HCT116 (cell line): ENCODE results near the gene GCAT. TPM values are rescaled to one million over a fixed set of nuclear protein-coding genes. Genes with fewer than 3 reads are reported as not detected.

ENCODE experiments used
- ATAC-seq: fragments of 200-7000 bp; cut with Tn5 transposase; 2 replicates; pipeline ENCODE4 v1.9.1; 2020; ENCODE audit warnings: mild to moderate bottlenecking, moderate library complexity
- BruUV-seq: library from RNA; stranded (reverse); fragments of 400-500 nt; replicated peaks from 2 replicates; lab custom pipeline; 2021; lab: Mats Ljungman, UMichigan
- CTCF ChIA-PET: fragments of 300-600 bp; sonication (Branson Sonifier 250); formaldehyde crosslinking; loops from one replicate; lab custom pipeline; 2021; ENCODE audit warnings: antibody characterized with exemption; lab: Charles Lee
- POLR2A ChIA-PET: fragments of 300-600, 350-600 bp; sonication (Branson Sonifier 250); formaldehyde crosslinking; loops from one replicate; lab custom pipeline; 2021; ENCODE audit warnings: antibody characterized with exemption; lab: Charles Lee
- RAD21 ChIA-PET, 2 experiments: fragments of 300-600 bp; sonication (Branson Sonifier 250); formaldehyde crosslinking; loops; one replicate each; lab custom pipeline; 2023; ENCODE audit warnings: low total read pairs in 2 of 2; ENCODE audit not compliant: uncharacterized antibody in 2 of 2, unreplicated experiment in 2 of 2, low non-redundant PET in 1 of 2; lab: Charles Lee
- DNase-seq: peaks from one replicate; pipeline ENCODE4 v3.0.0-alpha.2; 2010; ENCODE audit warnings: low read depth, low spot score
- H2AFZ ChIP-seq: fragments of 200-600 bp; shearing (Covaris generic), sonication (generic); 2 replicates; pipeline ENCODE4 v1.6.1; 2017; ENCODE audit warnings: low read depth, mixed run types, mixed read lengths, antibody characterized with exemption, low read length; ENCODE audit not compliant: poor library complexity, severe bottlenecking
- H3K27ac ChIP-seq: 2 replicates; pipeline ENCODE4 v1.5.1; 2012; ENCODE audit warnings: low read depth, low read length
- H3K27me3 ChIP-seq: fragments of 200-600 bp; sonication (generic); 2 replicates; pipeline ENCODE4 v1.6.1; 2016; ENCODE audit warnings: mixed run types, low read length, mixed read lengths; ENCODE audit not compliant: insufficient read depth
- H3K36me3 ChIP-seq, 2 experiments: fragments of 200-500 bp in 1 of 2; fragments of 200-600 bp in 1 of 2; sonication (Bioruptor generic) in 1 of 2; sonication (generic) in 1 of 2; 2 replicates each; pipeline versions ENCODE4 v1.5.1 to v1.6.1; 2014 to 2016; ENCODE audit warnings: low read length in 2 of 2, inconsistent platforms in 1 of 2, mixed read lengths in 1 of 2, mixed run types in 1 of 2; ENCODE audit not compliant: insufficient read depth in 2 of 2, control insufficient read depth in 1 of 2
- H3K4me1 ChIP-seq, 2 experiments: fragments of 200-600 bp in 1 of 2; sonication (generic) in 1 of 2; 2 replicates each; pipeline versions ENCODE4 v1.5.1 to v1.6.1; 2012 to 2017; ENCODE audit warnings: low read length in 2 of 2, inconsistent platforms in 1 of 2, mild to moderate bottlenecking in 1 of 2, mixed read lengths in 1 of 2, mixed run types in 1 of 2, moderate library complexity in 1 of 2; ENCODE audit not compliant: insufficient read depth in 2 of 2, control insufficient read depth in 1 of 2
- H3K4me2 ChIP-seq: fragments of 200-600 bp; sonication (generic); 2 replicates; pipeline ENCODE4 v1.6.1; 2017; ENCODE audit warnings: mixed run types, low read length, mixed read lengths
- H3K4me3 ChIP-seq, 2 experiments: fragments of 200-600 bp in 1 of 2; sonication (generic) in 1 of 2; replicated peaks in 1 of 2; 2 replicates each; pipeline ENCODE4 v1.5.1; 2011 to 2016; ENCODE audit warnings: low read length in 2 of 2, control low read depth in 1 of 2, low read depth in 1 of 2, mild to moderate bottlenecking in 1 of 2, mixed read lengths in 1 of 2, mixed run types in 1 of 2
- H3K79me2 ChIP-seq: fragments of 200-600 bp; sonication (generic); 2 replicates; pipeline ENCODE4 v1.6.1; 2017; ENCODE audit warnings: mild to moderate bottlenecking, mixed run types, low read length, moderate library complexity, mixed read lengths; ENCODE audit not compliant: insufficient read depth
- H3K9ac ChIP-seq: fragments of 200-600 bp; sonication (generic); 2 replicates; pipeline ENCODE4 v1.6.1; 2016; ENCODE audit warnings: low read length, mixed read lengths
- H3K9me2 ChIP-seq: fragments of 200-600 bp; sonication (generic), shearing (Covaris generic); 2 replicates; pipeline ENCODE4 v1.6.1; 2017; ENCODE audit warnings: mixed run types, mild to moderate bottlenecking, moderate library complexity; ENCODE audit not compliant: insufficient read depth
- H3K9me3 ChIP-seq, 2 experiments: fragments of 200-500 bp in 1 of 2; fragments of 200-600 bp in 1 of 2; sonication (Bioruptor generic) in 1 of 2; sonication (generic) in 1 of 2; 2 replicates each; pipeline ENCODE4 v1.6.1; 2014 to 2017; ENCODE audit warnings: low read length in 2 of 2, mixed read lengths in 2 of 2, inconsistent platforms in 1 of 2, low read depth in 1 of 2, mild to moderate bottlenecking in 1 of 2, mixed run types in 1 of 2, moderate library complexity in 1 of 2; ENCODE audit not compliant: control insufficient read depth in 1 of 2, insufficient read depth in 1 of 2
- H4K20me1 ChIP-seq: fragments of 200-600 bp; sonication (generic), shearing (Covaris generic); 2 replicates; pipeline ENCODE4 v1.6.1; 2017; ENCODE audit warnings: mixed run types, mild to moderate bottlenecking, moderate library complexity; ENCODE audit not compliant: insufficient read depth
- ELF1 ChIP-seq: IDR thresholded peaks from 2 replicates; pipeline ENCODE4 v1.6.1; 2012; ENCODE audit warnings: low read depth, borderline replicate concordance
- EZH2 ChIP-seq: fragments of 200-600 bp; sonication (generic); IDR thresholded peaks from 2 replicates; pipeline ENCODE4 v1.6.1; 2017; ENCODE audit warnings: antibody characterized with exemption, mixed run types
- EZH2phosphoT487 ChIP-seq: fragments of 200-600 bp; IDR thresholded peaks from 2 replicates; pipeline ENCODE4 v1.6.1; 2018; ENCODE audit warnings: antibody characterized with exemption, borderline replicate concordance
- SP1 ChIP-seq: IDR thresholded peaks from 2 replicates; pipeline ENCODE4 v1.6.1; 2012; ENCODE audit warnings: low read depth
- ZFX ChIP-seq: fragments of 450-650 bp; IDR thresholded peaks from 2 replicates; pipeline ENCODE4 v1.6.1; 2017
- intact Hi-C: fragments of 100-400 bp; cut with micrococcal nuclease; formaldehyde crosslinking; loops from 2 replicates; pipeline ENCODE4 v1.10.0; 2022
- total RNA-seq: library from RNA; stranded (reverse); gene quantifications from one replicate; pipeline ENCODE4 v1.2.1, GENCODE V29; 2021; ENCODE audit not compliant: unreplicated experiment
- TF ChIP-seq, protein P1 (sequence below): IDR thresholded peaks from 2 replicates; pipeline ENCODE4 v1.6.1; 2012; ENCODE audit warnings: low read depth
- TF ChIP-seq, protein P2 (sequence below): IDR thresholded peaks from 2 replicates; pipeline ENCODE4 v1.6.1; 2011; ENCODE audit warnings: mild to moderate bottlenecking, low read length, moderate library complexity; ENCODE audit not compliant: insufficient replicate concordance; ENCODE audit errors: extremely low read depth

GCAT gene
- total RNA-seq, 1 experiment from 2014 or later, result 88.7 TPM

DNA sequence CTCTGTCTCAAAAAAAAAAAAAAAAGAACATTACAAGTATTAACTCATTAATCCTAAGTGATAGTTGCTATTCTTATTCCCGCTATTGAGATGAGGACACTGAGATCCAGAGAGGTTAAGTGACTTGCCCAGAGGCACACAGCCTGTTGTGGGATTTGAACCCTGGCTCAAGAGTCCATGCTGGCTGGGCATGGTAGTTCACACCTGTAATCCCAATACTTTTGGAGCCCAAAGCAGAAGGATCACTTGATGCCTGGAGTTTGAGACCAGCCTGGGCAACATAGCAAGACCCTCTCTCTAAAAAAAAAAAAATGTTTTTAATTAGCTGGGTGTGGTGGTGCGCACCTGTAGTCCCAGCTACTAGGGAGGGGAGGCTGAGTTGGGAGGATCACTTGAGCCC is 4.1 kb downstream of the GCAT start:
- ATAC-seq (no peak), DNase-seq (no peak)
- Histone ChIP-seq H3K9me3 (no peaks in the 10 kb centered on the region), H3K9me2 (no peaks in the 10 kb centered on the region), H4K20me1 (no peaks in the 10 kb centered on the region), H3K27me3 (no peaks in the 10 kb centered on the region), H3K4me2 (no peak overlapping the region), H3K27ac (no peak overlapping the region), H3K9ac (no peak overlapping the region), H3K36me3 (peaks cover 5 to 15% of the 10 kb centered on the region in 2 experiments; a peak in 3 of 4 replicates), H3K79me2 (peaks cover 34% of the 10 kb centered on the region), H3K4me3 (no peak overlapping the region), H3K4me1 (peaks cover 2 to 24% of the 10 kb centered on the region in 2 experiments; a peak in 2 of 4 replicates), H2AFZ (no peak overlapping the region)
- ChIA-PET CTCF (no interaction called here), RAD21 (no interaction called here), POLR2A (no interaction called here)
- BruUV-seq, result no TSS peak
- intact Hi-C loops, result no loop called here
- TF ChIP-seq, protein P1, sequence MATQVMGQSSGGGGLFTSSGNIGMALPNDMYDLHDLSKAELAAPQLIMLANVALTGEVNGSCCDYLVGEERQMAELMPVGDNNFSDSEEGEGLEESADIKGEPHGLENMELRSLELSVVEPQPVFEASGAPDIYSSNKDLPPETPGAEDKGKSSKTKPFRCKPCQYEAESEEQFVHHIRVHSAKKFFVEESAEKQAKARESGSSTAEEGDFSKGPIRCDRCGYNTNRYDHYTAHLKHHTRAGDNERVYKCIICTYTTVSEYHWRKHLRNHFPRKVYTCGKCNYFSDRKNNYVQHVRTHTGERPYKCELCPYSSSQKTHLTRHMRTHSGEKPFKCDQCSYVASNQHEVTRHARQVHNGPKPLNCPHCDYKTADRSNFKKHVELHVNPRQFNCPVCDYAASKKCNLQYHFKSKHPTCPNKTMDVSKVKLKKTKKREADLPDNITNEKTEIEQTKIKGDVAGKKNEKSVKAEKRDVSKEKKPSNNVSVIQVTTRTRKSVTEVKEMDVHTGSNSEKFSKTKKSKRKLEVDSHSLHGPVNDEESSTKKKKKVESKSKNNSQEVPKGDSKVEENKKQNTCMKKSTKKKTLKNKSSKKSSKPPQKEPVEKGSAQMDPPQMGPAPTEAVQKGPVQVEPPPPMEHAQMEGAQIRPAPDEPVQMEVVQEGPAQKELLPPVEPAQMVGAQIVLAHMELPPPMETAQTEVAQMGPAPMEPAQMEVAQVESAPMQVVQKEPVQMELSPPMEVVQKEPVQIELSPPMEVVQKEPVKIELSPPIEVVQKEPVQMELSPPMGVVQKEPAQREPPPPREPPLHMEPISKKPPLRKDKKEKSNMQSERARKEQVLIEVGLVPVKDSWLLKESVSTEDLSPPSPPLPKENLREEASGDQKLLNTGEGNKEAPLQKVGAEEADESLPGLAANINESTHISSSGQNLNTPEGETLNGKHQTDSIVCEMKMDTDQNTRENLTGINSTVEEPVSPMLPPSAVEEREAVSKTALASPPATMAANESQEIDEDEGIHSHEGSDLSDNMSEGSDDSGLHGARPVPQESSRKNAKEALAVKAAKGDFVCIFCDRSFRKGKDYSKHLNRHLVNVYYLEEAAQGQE, result no peak
- TF ChIP-seq EZH2phosphoT487 (no peak), EZH2 (no peak), ZFX (no peak), SP1 (no peak), ELF1 (no peak)
- TF ChIP-seq, protein P2, sequence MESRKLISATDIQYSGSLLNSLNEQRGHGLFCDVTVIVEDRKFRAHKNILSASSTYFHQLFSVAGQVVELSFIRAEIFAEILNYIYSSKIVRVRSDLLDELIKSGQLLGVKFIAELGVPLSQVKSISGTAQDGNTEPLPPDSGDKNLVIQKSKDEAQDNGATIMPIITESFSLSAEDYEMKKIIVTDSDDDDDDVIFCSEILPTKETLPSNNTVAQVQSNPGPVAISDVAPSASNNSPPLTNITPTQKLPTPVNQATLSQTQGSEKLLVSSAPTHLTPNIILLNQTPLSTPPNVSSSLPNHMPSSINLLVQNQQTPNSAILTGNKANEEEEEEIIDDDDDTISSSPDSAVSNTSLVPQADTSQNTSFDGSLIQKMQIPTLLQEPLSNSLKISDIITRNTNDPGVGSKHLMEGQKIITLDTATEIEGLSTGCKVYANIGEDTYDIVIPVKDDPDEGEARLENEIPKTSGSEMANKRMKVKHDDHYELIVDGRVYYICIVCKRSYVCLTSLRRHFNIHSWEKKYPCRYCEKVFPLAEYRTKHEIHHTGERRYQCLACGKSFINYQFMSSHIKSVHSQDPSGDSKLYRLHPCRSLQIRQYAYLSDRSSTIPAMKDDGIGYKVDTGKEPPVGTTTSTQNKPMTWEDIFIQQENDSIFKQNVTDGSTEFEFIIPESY, result no peak
